GM15510 (cell line): ENCODE measurements around the gene CASP4.

Experiments used
- POLR2A ChIP-seq: IDR thresholded peaks from 3 replicates; pipeline ENCODE4 v1.6.1; 2011; ENCODE audit warnings: borderline replicate concordance; ENCODE audit not compliant: insufficient read length; ENCODE audit errors: extremely low read depth

Gene CASP4

GRCh38 chr11:104917271-104918112 lies 50.9 kb downstream of the CASP4 start:
- TF ChIP-seq POLR2A: no peak

GRCh38 chr11:104916442-104916841 lies 51.9 kb downstream of the CASP4 start:
- no peak for TF ChIP-seq POLR2A

- no peak for TF ChIP-seq POLR2A
Observed at GRCh38 chr11:104912102-104912501, 56.3 kb downstream of the CASP4 start.

- TF ChIP-seq POLR2A: no peak
Observed at GRCh38 chr11:104908186-104908531, 60.2 kb downstream of the CASP4 start.

- no peak for TF ChIP-seq POLR2A
Observed at GRCh38 chr11:104907521-104908185, 60.7 kb downstream of the CASP4 start.

- TF ChIP-seq POLR2A: no peak
Observed at GRCh38 chr11:104905271-104905670, 63.1 kb downstream of the CASP4 start.

- TF ChIP-seq POLR2A: no peak
Observed at GRCh38 chr11:104899226-104899625, 69.1 kb downstream of the CASP4 start.

GRCh38 chr11:104898685-104899013 lies 69.7 kb downstream of the CASP4 start:
- TF ChIP-seq POLR2A: no peak

- TF ChIP-seq POLR2A: no peak
Observed at GRCh38 chr11:104897891-104898684, 70.3 kb downstream of the CASP4 start, which contains the start of gene CASP12. Gene CASP12, minus strand, starts transcription at chr11:104898460.

GRCh38 chr11:104895634-104896033 lies 72.7 kb downstream of the CASP4 start:
- TF ChIP-seq POLR2A: no peak

GRCh38 chr11:104893876-104894275 lies 74.5 kb downstream of the CASP4 start:
- no peak for TF ChIP-seq POLR2A
